A549 (cell line): Measurements from ENCODE around the gene PCDH15.

Experiments used
- EP300 ChIP-seq, 2 experiments: fragments of >200 bp; sonication (Bioruptor Twin); formaldehyde crosslinking; IDR thresholded peaks; 2 replicates in 1 of 2; 3 replicates in 1 of 2; pipeline ENCODE4 v1.6.1; 2016 to 2017
- TF ChIP-seq, protein P1 (sequence below): IDR thresholded peaks from 2 replicates; pipeline ENCODE4 v1.6.1; 2012

DNA sequence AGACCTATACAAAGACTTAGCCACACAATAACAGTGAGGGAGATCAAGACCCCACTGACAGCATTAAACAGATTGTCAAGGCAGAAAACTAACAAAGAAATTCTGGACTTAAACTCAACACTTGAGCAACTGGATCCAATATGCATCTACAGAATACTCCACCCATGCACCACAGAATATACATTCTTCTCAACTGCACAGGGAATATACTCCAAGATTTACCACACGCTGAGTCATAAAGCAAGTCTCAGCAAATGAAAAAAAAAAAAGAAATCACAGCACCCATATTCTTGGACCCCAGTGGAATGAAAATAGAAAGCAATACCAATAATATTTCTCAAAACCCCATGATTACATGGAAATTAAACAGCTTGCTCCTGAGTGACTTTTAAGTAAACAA is 680.2 kb downstream of the PCDH15 start:
- TF ChIP-seq EP300 (IDR thresholded peaks at IDR 0.05): no peak
- TF ChIP-seq, protein P1, sequence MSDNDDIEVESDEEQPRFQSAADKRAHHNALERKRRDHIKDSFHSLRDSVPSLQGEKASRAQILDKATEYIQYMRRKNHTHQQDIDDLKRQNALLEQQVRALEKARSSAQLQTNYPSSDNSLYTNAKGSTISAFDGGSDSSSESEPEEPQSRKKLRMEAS: no peak
